ENCODE data around the gene AP3M1.

AP3M1 gene

DNA sequence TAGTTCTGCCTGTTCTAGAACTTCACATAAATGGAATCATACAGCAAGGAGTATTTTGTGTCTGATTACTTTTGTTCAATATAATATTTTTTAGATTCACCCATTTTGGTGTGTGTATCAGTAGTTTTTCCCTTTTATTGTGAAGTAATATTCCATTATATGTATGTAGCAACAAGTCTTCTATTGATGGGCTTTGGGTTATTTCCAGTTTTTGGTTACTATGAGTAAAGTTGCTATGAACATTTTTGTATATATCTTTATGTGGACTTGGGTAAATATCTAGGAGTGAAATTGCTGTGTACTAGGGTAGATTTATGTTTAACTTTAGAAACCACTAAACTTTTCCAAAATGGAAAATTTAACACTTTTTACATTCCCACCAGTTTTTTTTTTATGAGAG, 36.0 kb upstream of the AP3M1 start:
- Histone ChIP-seq H3K79me1 (replicated peaks; ENCODE audit: low read length, poor library complexity, severe bottlenecking) (peaks cover 5% of the 10 kb centered on the region), H4K8ac (ENCODE audit: low read length) (no peak overlapping the region), H2BK5ac (ENCODE audit: low read depth, low read length, poor library complexity, severe bottlenecking) (no peak overlapping the region), H2BK120ac (ENCODE audit: low read depth, low read length) (no peak overlapping the region), H3K14ac (ENCODE audit: low read length in 2 of 2) (no peak overlapping the region), H2AK5ac (ENCODE audit: low read length, severe bottlenecking) (no peak overlapping the region), H4K91ac (ENCODE audit: low read length) (no peak overlapping the region), H2BK15ac (ENCODE audit: low read depth, poor library complexity, severe bottlenecking) (no peak overlapping the region), H3K4me3 (ENCODE audit: insufficient read depth in 1 of 2, low read depth in 1 of 2, low read length in 2 of 2) (no peak overlapping the region), H3K27ac (ENCODE audit: low read length, poor library complexity, severe bottlenecking) (no peak overlapping the region), H3K36me3 (ENCODE audit: control insufficient read depth in 1 of 2, insufficient read depth in 2 of 2, low read depth in 1 of 2, low read length in 2 of 2) (no peaks in the 10 kb centered on the region), H2AFZ (ENCODE audit: low read depth, low read length) (no peak overlapping the region), H3K9ac (ENCODE audit: low read length) (no peak overlapping the region), H3K27me3 (ENCODE audit: control insufficient read depth in 1 of 2, insufficient read depth in 1 of 2, low read length in 2 of 2) (no peaks in the 10 kb centered on the region), H3K4me1 (ENCODE audit: control insufficient read depth, insufficient read depth, low read depth, low read length) (peaks cover 4% of the 10 kb centered on the region), H3K23ac (ENCODE audit: low read length in 2 of 2) (no peak overlapping the region), H3K9me3 (ENCODE audit: control insufficient read depth, low read length) (no peaks in the 10 kb centered on the region), H3K4me2 (ENCODE audit: low read length, poor library complexity, severe bottlenecking) (no peak overlapping the region), H3K18ac (ENCODE audit: low read depth in 1 of 2, low read length in 2 of 2) (no peak overlapping the region), H3K4ac (ENCODE audit: low read depth in 1 of 2, low read length in 2 of 2) (no peak overlapping the region), H2BK12ac (ENCODE audit: low read length in 2 of 2) (no peak overlapping the region)
- peak; percentile 29 for DNase-seq

GRCh38 chr10:74179111-74179710, 28.6 kb upstream of the AP3M1 start:
- WGBS, result 68% methylated on average over 2 of the region's 2 CpGs
- H3K18ac ChIP-seq (ENCODE audit: low read depth in 1 of 2, low read length in 2 of 2), result no peak overlapping the region
- no peak overlapping the region for H2AK5ac ChIP-seq (ENCODE audit: low read length, severe bottlenecking)
- H3K9ac ChIP-seq (ENCODE audit: low read length), result no peak overlapping the region
- no peaks in the 10 kb centered on the region for H3K9me3 ChIP-seq (ENCODE audit: control insufficient read depth, low read length)
- H3K4ac ChIP-seq (ENCODE audit: low read depth in 1 of 2, low read length in 2 of 2), result no peak overlapping the region
- peak overlapping the region in 1 of 2 experiments; percentile 10 for H3K4me3 ChIP-seq (ENCODE audit: insufficient read depth in 1 of 2, low read depth in 1 of 2, low read length in 2 of 2)
- no peak overlapping the region for H2BK12ac ChIP-seq (ENCODE audit: low read length in 2 of 2)
- H2BK5ac ChIP-seq (ENCODE audit: low read depth, low read length, poor library complexity, severe bottlenecking), result no peak overlapping the region
- DNase-seq, result no peak
- no peak overlapping the region for H3K23ac ChIP-seq (ENCODE audit: low read length in 2 of 2)
- no peak overlapping the region for H3K14ac ChIP-seq (ENCODE audit: low read length in 2 of 2)
- no peak overlapping the region for H3K27ac ChIP-seq (ENCODE audit: low read length, poor library complexity, severe bottlenecking)
- no peaks in the 10 kb centered on the region for H3K36me3 ChIP-seq (ENCODE audit: control insufficient read depth in 1 of 2, insufficient read depth in 2 of 2, low read depth in 1 of 2, low read length in 2 of 2)
- H3K27me3 ChIP-seq (ENCODE audit: control insufficient read depth in 1 of 2, insufficient read depth in 1 of 2, low read length in 2 of 2), result no peaks in the 10 kb centered on the region
- no peak overlapping the region for H4K91ac ChIP-seq (ENCODE audit: low read length)
- H2BK15ac ChIP-seq (ENCODE audit: low read depth, poor library complexity, severe bottlenecking), result no peak overlapping the region
- H4K8ac ChIP-seq (ENCODE audit: low read length), result no peak overlapping the region
- H3K4me1 ChIP-seq (ENCODE audit: control insufficient read depth, insufficient read depth, low read depth, low read length), result no peaks in the 10 kb centered on the region
- no peak overlapping the region for H2BK120ac ChIP-seq (ENCODE audit: low read depth, low read length)
- H3K4me2 ChIP-seq (ENCODE audit: low read length, poor library complexity, severe bottlenecking), result no peak overlapping the region
- H2AFZ ChIP-seq (ENCODE audit: low read depth, low read length), result no peak overlapping the region
- H3K79me1 ChIP-seq (replicated peaks; ENCODE audit: low read length, poor library complexity, severe bottlenecking), result peaks cover 5% of the 10 kb centered on the region

GRCh38 chr10:74178042-74178791, 27.6 kb upstream of the AP3M1 start:
- H2AK5ac ChIP-seq (ENCODE audit: low read length, severe bottlenecking), result no peak overlapping the region
- WGBS, result 96% methylated on average over 3 of the region's 5 CpGs
- H2BK5ac ChIP-seq (ENCODE audit: low read depth, low read length, poor library complexity, severe bottlenecking), result no peak overlapping the region
- H2BK15ac ChIP-seq (ENCODE audit: low read depth, poor library complexity, severe bottlenecking), result no peak overlapping the region
- no peak overlapping the region for H2AFZ ChIP-seq (ENCODE audit: low read depth, low read length)
- no peak overlapping the region for H3K23ac ChIP-seq (ENCODE audit: low read length in 2 of 2)
- H3K36me3 ChIP-seq (ENCODE audit: control insufficient read depth in 1 of 2, insufficient read depth in 2 of 2, low read depth in 1 of 2, low read length in 2 of 2), result no peaks in the 10 kb centered on the region
- H3K4me1 ChIP-seq (ENCODE audit: control insufficient read depth, insufficient read depth, low read depth, low read length), result no peaks in the 10 kb centered on the region
- no peak overlapping the region for H3K27ac ChIP-seq (ENCODE audit: low read length, poor library complexity, severe bottlenecking)
- H4K8ac ChIP-seq (ENCODE audit: low read length), result no peak overlapping the region
- peaks cover 6% of the 10 kb centered on the region for H3K79me1 ChIP-seq (replicated peaks; ENCODE audit: low read length, poor library complexity, severe bottlenecking)
- H3K14ac ChIP-seq (ENCODE audit: low read length in 2 of 2), result no peak overlapping the region
- H3K27me3 ChIP-seq (ENCODE audit: control insufficient read depth in 1 of 2, insufficient read depth in 1 of 2, low read length in 2 of 2), result no peaks in the 10 kb centered on the region
- no peak overlapping the region for H3K9ac ChIP-seq (ENCODE audit: low read length)
- H3K4me3 ChIP-seq (ENCODE audit: insufficient read depth in 1 of 2, low read depth in 1 of 2, low read length in 2 of 2), result peak overlapping the region in 1 of 2 experiments; percentile 53
- H3K4ac ChIP-seq (ENCODE audit: low read depth in 1 of 2, low read length in 2 of 2), result no peak overlapping the region
- no peak overlapping the region for H3K18ac ChIP-seq (ENCODE audit: low read depth in 1 of 2, low read length in 2 of 2)
- no peak for DNase-seq
- H2BK120ac ChIP-seq (ENCODE audit: low read depth, low read length), result no peak overlapping the region
- H4K91ac ChIP-seq (ENCODE audit: low read length), result no peak overlapping the region
- H2BK12ac ChIP-seq (ENCODE audit: low read length in 2 of 2), result no peak overlapping the region
- H3K4me2 ChIP-seq (ENCODE audit: low read length, poor library complexity, severe bottlenecking), result no peak overlapping the region
- H3K9me3 ChIP-seq (ENCODE audit: control insufficient read depth, low read length), result no peaks in the 10 kb centered on the region

DNA sequence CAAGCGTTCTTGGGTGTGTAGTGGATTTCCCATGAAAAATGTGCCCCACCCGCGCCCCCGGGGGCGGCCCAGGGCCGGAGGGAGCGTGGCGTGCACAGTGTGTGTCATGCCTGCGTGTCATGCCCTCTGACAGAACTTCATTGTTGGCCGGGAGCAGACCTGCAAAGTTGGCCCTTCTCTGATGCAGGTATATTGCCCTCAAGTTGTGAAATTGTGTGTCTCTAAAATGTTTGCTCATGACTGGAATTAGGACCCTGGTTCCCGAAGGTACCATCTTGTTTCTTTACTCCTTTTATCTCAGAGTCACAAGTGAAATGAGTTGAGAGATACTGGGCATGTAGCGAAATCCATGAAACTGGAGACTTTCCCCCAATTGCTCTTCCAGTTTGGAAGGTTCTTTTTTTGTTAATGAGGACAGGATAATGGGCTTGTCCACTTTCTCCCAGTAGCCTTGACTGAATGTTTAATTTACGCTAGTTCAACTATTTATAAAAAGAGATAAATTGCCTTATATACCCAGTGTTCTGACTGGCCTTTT, 26.6 kb upstream of the AP3M1 start:
- Histone ChIP-seq H3K18ac (ENCODE audit: low read depth in 1 of 2, low read length in 2 of 2) (peak overlapping the region; percentile 1 to 50), H4K8ac (ENCODE audit: low read length) (no peak overlapping the region), H3K27ac (ENCODE audit: low read length, poor library complexity, severe bottlenecking) (peak overlapping the region; percentile 66), H2BK120ac (ENCODE audit: low read depth, low read length) (no peak overlapping the region), H2AK5ac (ENCODE audit: low read length, severe bottlenecking) (no peak overlapping the region), H4K91ac (ENCODE audit: low read length) (no peak overlapping the region), H3K27me3 (ENCODE audit: control insufficient read depth in 1 of 2, insufficient read depth in 1 of 2, low read length in 2 of 2) (no peaks in the 10 kb centered on the region), H2AFZ (ENCODE audit: low read depth, low read length) (peak overlapping the region; percentile 10), H3K36me3 (ENCODE audit: control insufficient read depth in 1 of 2, insufficient read depth in 2 of 2, low read depth in 1 of 2, low read length in 2 of 2) (no peaks in the 10 kb centered on the region), H3K4ac (ENCODE audit: low read depth in 1 of 2, low read length in 2 of 2) (peak overlapping the region in 1 of 2 experiments; percentile 28), H3K9ac (ENCODE audit: low read length) (peak overlapping the region; percentile 99), H2BK15ac (ENCODE audit: low read depth, poor library complexity, severe bottlenecking) (no peak overlapping the region), H3K23ac (ENCODE audit: low read length in 2 of 2) (peak overlapping the region in 1 of 2 experiments; percentile 63), H2BK12ac (ENCODE audit: low read length in 2 of 2) (peak overlapping the region in 1 of 2 experiments; percentile 29), H3K79me1 (replicated peaks; ENCODE audit: low read length, poor library complexity, severe bottlenecking) (peaks cover 2% of the 10 kb centered on the region), H2BK5ac (ENCODE audit: low read depth, low read length, poor library complexity, severe bottlenecking) (no peak overlapping the region), H3K14ac (ENCODE audit: low read length in 2 of 2) (peak overlapping the region in 1 of 2 experiments; percentile 35), H3K9me3 (ENCODE audit: control insufficient read depth, low read length) (no peaks in the 10 kb centered on the region), H3K4me3 (ENCODE audit: insufficient read depth in 1 of 2, low read depth in 1 of 2, low read length in 2 of 2) (peak overlapping the region; percentile 74 to 100), H3K4me2 (ENCODE audit: low read length, poor library complexity, severe bottlenecking) (peak overlapping the region; percentile 81), H3K4me1 (ENCODE audit: control insufficient read depth, insufficient read depth, low read depth, low read length) (no peaks in the 10 kb centered on the region)
- WGBS, result 10% methylated on average over 11 of the region's 13 CpGs
- DNase-seq, result peak; percentile 52

All from mesenchymal stem cell (in vitro differentiated cells and primary cell).